ENCODE data around the gene SLC6A18. TPM values are rescaled to one million over a fixed set of nuclear protein-coding genes. Genes with fewer than 3 reads are reported as not detected.

SLC6A18 gene
- total RNA-seq, 4 donors from 2014 or later = not detected

DNA sequence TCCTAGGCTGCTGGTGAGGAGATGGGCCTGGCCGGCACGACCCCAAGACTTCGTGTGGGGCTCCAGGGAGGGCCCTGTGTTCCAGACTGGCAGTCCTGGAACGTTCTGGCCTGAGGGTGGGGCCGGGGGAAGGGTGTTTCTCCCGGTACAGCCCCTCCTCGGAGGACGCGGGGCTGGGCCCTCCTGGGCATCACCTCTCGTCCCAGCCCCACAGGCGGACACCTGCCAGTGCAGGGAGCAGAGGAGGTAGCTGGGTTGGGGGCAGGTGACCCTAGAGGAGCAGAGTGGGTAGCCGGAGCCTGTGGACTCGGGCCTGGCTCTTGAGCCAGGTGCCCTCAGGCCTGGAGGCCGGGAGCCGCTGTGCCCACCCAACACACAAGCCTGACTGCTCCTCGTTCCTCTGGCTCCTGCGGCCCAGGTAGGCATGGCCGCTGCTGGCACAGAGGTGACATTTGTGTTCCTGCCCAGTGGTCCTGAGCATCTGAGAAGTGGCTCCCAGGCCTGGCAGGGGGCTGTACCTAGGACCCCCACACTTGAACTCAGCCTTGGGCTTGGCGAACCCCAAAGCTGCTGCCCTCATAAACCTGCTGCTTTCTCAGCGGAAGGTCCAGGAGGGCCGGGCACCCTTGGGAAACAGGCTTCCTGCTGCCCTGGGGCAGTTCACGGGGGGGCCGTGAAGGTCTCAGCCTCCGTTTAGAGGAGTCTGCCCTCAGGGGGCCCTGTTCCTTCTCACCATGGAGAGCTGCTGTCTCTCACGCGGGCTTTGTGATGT is 23.0 kb upstream of the SLC6A18 start:
- WGBS, 2 donors (ENCODE audit: low coverage in 1 of 2) = 47% methylated on average over 3 of the region's 26 CpGs; no CpG with 5 or more reads in 1 of the 2 donors
- H3K27ac ChIP-seq = no peak overlapping the region
- no peaks in the 10 kb centered on the region for H3K9me3 ChIP-seq
- H3K4me1 ChIP-seq = no peaks in the 10 kb centered on the region
- ATAC-seq = no peak
- H3K4me3 ChIP-seq = no peak overlapping the region
- no peak for TF ChIP-seq POLR2AphosphoS5 (IDR thresholded peaks at IDR 0.05)
- no peak for TF ChIP-seq POLR2A (IDR thresholded peaks at IDR 0.05)
- TF ChIP-seq EP300 (IDR thresholded peaks at IDR 0.05) = no peak
- TF ChIP-seq, protein P1, sequence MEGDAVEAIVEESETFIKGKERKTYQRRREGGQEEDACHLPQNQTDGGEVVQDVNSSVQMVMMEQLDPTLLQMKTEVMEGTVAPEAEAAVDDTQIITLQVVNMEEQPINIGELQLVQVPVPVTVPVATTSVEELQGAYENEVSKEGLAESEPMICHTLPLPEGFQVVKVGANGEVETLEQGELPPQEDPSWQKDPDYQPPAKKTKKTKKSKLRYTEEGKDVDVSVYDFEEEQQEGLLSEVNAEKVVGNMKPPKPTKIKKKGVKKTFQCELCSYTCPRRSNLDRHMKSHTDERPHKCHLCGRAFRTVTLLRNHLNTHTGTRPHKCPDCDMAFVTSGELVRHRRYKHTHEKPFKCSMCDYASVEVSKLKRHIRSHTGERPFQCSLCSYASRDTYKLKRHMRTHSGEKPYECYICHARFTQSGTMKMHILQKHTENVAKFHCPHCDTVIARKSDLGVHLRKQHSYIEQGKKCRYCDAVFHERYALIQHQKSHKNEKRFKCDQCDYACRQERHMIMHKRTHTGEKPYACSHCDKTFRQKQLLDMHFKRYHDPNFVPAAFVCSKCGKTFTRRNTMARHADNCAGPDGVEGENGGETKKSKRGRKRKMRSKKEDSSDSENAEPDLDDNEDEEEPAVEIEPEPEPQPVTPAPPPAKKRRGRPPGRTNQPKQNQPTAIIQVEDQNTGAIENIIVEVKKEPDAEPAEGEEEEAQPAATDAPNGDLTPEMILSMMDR (IDR thresholded peaks at IDR 0.05) = no peak
- no peaks in the 10 kb centered on the region for H3K36me3 ChIP-seq
- H3K27me3 ChIP-seq = peaks cover 86% of the 10 kb centered on the region

DNA sequence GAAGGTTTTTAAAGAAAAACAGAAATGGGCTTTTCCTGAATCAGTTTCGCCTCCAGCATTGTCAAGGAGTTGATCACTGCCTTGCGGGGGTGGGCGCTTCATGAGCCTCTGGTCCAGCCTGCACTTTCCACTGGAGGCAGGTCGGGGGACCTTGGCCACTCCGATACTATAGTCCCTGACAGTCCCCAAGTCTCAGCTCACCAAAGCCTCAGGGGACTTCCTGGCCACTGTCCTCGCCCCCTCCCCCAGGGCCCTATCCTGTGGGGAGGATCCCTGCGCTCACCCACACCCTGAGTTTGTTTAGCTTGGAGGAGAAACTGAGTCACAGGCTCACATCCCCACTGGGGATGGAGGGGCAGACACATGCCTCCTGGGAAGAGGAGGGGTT is 22.4 kb upstream of the SLC6A18 start:
- H3K27me3 ChIP-seq = peaks cover 86% of the 10 kb centered on the region
- no peaks in the 10 kb centered on the region for H3K36me3 ChIP-seq
- H3K27ac ChIP-seq = no peak overlapping the region
- WGBS, 2 donors (ENCODE audit: low coverage in 1 of 2) = 100% methylated on average over 2 of the region's 7 CpGs; no CpG with 5 or more reads in 1 of the 2 donors
- no peak for ATAC-seq
- H3K4me3 ChIP-seq = no peak overlapping the region
- H3K4me1 ChIP-seq = no peaks in the 10 kb centered on the region
- TF ChIP-seq POLR2A (IDR thresholded peaks at IDR 0.05) (no peak), EP300 (IDR thresholded peaks at IDR 0.05) (no peak), POLR2AphosphoS5 (IDR thresholded peaks at IDR 0.05) (no peak)
- TF ChIP-seq, protein P1 (IDR thresholded peaks at IDR 0.05) = no peak
- no peaks in the 10 kb centered on the region for H3K9me3 ChIP-seq

DNA sequence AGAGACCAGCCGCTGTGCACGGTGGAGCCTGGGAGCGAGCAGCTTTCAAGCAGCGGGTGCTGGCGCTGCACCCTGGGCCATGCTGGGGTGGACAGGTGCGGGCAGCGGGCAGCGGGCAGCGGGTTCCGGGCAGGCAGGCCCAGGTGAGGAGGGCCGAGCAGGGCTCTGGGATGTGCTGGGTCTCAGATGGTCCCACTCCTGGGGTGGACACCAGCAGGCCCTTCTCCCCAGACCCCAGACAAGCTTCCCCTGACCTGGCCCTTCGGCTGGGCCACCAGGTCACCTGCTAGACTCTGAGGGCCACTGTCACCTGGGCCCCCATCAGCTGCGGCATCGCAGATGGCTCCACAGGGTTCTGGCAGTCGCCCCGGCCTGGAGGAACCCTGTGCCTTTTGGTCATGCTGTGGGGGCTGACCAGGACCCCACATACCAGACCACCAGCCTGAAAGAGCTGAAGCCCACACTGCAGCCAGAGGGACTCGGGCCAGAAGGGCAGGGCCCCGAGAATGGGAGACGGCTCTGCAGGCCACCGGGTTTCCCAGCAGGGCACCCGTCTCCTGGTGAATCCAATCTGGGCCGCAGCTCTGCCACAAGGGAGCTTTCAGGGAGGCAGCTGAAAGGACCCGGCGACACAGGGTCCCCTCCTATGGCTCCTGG is 21.7 kb upstream of the SLC6A18 start:
- no CpG with 5 or more reads among the region's 24 CpGs for WGBS, 2 donors (ENCODE audit: low coverage in 1 of 2)
- no peak for ATAC-seq
- H3K27me3 ChIP-seq = peaks cover 86% of the 10 kb centered on the region

DNA sequence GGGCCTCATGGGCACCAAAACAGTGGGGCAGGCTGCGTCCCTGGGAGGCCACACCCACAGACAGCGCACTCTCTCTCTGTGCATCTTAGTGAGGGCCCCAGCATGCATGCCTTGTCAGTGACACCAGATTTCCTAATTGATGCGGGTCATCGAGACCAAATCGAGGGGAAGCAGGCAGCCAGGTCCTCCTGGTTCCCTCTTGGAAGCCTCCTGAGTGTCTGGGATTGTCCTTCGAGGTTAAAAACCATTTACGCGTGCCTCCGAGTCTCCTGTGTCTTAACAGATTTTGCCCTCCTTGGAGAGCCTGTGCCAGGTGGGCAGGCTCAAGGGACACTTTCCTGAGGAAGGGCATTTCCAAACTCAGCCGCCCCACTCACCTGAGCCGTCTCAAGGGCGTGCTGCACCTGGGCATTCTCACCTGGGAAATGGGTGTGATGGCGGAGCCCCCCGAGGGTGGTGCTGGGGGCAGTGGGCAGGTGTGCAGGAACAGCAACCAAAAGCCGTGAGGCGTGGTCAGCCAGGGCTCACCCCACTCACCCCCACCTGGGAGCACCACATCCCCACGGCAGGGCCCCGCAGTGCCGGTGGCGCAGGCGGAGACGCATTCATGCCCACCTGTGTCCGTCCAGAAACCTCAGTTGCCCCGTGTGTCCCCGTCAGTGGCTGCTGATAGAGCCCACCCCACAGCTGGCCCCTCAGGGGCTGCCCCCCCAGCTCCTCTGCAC is 21.1 kb upstream of the SLC6A18 start:
- H3K9me3 ChIP-seq = no peaks in the 10 kb centered on the region
- WGBS, 2 donors (ENCODE audit: low coverage in 1 of 2) = 90% methylated on average over 4 of the region's 25 CpGs; no CpG with 5 or more reads in 1 of the 2 donors
- no peak overlapping the region for H3K4me3 ChIP-seq
- TF ChIP-seq, protein P1 (IDR thresholded peaks at IDR 0.05) = no peak
- TF ChIP-seq POLR2AphosphoS5 (IDR thresholded peaks at IDR 0.05) = no peak
- no peaks in the 10 kb centered on the region for H3K4me1 ChIP-seq
- no peak overlapping the region for H3K27ac ChIP-seq
- peaks cover 91% of the 10 kb centered on the region for H3K27me3 ChIP-seq
- no peak for ATAC-seq
- no peaks in the 10 kb centered on the region for H3K36me3 ChIP-seq

More for the DNA sequence above, 21.7 kb upstream of the SLC6A18 start:
- Histone ChIP-seq H3K36me3 (no peaks in the 10 kb centered on the region), H3K4me3 (no peak overlapping the region), H3K9me3 (no peaks in the 10 kb centered on the region), H3K4me1 (no peaks in the 10 kb centered on the region), H3K27ac (no peak overlapping the region)
- TF ChIP-seq POLR2A (IDR thresholded peaks at IDR 0.05) (no peak), EP300 (IDR thresholded peaks at IDR 0.05) (no peak), POLR2AphosphoS5 (IDR thresholded peaks at IDR 0.05) (no peak)
- TF ChIP-seq, protein P1 (IDR thresholded peaks at IDR 0.05) = no peak

Data from gastroesophageal sphincter (tissue), 4 donors.